NOMO-1 (cell line): ENCODE results near the gene MICALL2.

Experiments used
- DNase-seq, 2 experiments: peaks; one replicate each; lab custom pipeline; 2025; ENCODE audit not compliant: unreplicated experiment in 2 of 2; lab: John Stamatoyannopoulos, UW

Gene MICALL2

DNA sequence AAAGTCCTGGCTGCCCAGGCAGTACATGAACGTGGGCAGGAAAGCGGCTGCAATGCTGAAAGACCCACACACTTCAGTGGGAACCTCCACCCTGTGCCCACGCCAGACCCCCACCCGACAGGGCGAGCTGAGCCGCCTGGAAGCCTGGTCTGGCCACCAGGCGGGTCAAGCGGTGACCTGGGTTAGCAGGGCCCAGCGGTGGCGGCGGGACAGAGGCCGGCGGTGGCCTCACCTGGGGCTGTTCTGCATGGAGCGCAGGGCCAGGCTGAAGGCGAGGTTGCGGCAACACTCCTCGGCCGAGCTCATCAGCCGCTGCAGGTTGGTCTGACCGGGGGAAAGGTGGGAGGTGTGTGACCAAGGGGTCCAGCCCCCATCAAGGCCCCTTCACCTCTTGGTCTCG is 11.6 kb upstream of the MICALL2 start:
- no peak for DNase-seq

DNA sequence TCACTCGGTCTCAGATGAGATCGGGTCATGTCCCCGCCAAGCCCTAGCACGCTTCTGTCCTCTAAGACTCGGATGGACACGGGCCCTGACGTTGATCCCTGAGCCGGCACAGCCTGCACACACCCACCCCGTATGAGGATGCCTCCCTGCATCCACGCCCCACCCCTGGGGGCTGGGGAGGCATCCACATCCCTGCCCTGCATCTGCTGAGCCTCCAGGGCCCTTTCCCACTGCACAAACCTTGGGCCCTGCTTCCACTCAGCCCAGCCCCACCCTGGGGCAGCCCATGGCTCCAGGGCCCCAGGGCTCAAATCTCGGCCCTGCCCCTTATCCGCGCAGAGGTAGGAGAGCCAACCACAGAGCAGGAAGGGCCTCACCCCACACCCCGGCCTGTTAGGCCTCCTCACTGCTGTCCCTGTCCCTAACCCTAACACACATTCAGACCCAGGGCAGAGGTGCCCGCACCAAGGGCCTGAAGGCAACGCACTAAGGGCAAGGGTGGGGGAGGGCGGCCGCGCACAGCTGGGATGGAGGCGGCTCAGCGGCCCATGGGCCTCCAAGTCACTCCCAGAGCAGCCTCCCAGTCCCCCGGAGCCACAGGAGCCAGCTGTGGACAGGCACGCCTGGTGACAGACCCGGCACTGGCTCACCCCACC is 9.5 kb upstream of the MICALL2 start:
- DNase-seq, result no peak

DNA sequence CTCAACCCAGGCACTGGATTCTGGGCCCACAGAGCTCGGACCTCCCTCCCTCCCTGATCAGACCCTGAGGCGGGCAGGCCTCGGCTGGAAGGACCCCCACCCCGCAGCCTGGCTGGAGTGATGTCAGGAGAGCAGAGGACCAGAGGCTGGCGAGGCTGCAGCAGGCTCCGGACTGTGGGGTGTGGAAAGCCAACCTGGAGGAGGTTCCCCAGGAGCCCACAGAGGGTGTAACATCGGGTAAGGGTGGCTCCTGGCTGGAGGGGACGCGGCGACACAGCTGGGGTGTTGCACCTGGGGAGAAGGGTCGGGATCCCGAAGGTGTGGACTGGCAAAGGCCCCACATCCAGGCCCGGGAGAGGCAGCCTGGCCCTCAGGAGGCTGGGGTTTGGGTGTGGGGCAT is 8.9 kb upstream of the MICALL2 start:
- DNase-seq, result no peak

DNA sequence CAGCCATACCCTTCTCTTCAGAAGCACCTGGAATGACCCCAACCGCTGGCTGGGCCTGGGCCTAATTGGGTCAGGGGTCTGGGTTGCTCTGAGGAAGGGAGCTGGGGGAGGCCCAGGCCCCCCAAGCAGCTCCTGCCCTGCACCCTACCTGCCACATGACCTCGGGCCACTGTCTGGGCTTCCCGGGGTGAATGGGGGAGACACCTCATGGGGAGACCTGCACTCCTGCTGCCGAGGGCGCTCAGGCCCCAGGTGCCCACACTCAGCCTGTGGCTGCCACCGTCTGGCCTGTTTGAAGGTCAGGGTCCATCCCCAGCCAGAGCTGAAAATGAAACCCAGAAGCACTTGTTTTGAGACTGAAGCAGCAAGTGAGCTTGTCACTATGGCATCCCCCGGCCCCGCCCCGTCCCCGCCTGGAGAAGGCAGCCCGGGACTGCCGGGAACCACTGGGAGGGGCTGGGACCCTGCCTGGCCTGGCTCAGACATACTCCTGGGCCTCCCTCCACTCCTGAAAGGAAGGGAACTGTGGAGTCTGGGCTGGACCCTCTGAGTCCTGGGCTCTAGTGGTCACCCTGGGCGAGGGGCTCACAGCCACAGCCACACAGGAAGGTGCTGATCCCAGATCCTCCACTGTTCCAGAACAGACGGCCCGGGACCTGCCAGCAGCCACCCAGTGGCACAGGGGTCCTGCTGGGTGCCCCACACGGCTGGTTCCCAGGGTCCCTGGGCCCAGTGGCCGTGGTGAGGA is 7.4 kb upstream of the MICALL2 start:
- no peak for DNase-seq

DNA sequence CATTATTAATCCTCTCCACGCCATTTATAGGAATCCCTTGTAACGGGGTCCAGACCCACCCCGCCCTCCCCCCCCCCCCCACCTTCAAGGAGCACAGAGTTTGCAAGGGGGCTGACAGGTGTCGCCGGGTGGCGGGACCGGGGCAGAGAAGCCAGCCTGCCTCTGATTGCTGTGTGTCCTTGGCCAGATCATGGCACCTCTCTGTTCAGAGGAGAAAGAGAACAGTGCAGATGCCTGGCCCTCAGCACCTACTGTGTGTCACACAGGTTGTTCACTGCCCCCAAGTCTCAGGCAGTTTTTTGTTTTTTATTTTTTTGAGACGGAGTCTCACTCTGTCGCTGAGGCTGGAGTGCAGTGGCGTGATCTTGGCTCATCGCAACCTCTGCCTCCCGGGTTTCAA is 5.4 kb upstream of the MICALL2 start:
- DNase-seq, result no peak

DNA sequence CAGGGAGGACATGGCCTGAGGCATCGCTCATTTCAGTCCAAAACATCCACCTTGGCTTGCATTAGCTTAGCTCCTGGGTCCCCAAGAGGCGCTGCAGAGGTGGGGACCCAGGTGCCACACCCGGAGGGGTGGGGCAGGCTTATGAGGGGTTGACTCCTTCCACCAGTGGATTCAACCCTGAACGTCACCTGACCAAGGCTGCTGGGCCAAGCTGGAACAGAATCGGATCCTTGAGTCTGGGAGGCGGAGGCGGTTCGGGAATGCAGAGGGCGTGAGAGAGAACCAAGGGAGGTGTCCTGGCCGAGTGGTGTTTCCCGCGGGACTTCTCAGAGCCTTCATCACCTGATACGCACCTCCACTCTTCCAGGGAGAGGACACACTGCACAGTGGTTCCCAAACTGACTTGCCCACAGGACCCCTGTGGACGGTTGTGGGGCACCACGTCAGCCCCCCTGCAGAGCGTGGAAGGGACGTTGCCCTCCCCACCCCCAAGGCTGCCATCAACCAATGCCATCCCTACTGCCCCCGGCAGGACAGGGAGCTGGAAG is 4.5 kb upstream of the MICALL2 start:
- no peak for DNase-seq

DNA sequence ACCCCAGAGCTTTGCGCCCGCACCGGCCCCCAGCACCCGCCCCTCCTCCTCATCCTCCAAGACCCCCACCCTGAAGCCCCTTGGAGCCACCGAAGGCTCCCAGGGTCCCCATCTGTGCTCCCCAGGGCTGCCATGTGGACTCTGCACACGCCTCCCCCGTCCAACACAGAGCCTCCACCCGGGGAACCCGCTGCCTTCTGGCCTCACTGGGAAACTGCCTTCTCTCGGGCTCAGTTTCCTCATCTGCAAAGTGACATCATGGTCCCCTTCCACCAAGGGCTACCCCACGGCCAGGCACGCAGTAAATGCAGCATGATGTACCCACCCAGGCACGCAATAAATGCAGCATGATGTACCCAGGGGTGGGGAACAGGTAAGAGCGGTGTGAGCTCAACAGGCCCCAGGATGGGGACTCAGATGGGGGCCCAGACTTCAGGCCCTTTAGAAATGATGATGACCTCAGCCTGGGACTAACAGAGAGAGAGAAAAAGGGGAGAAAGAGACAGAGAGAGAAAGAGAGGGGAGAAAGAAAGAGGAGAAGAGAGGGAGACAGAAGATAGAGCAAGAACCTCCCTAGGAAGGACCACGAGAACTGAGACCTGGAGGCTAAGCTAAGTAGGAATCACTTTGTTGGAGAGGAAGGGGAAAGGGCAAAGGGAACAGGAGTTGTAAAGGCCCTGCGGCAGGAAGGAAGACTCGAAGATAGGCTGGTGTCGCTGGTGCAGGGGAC is 2.5 kb upstream of the MICALL2 start:
- no peak for DNase-seq

DNA sequence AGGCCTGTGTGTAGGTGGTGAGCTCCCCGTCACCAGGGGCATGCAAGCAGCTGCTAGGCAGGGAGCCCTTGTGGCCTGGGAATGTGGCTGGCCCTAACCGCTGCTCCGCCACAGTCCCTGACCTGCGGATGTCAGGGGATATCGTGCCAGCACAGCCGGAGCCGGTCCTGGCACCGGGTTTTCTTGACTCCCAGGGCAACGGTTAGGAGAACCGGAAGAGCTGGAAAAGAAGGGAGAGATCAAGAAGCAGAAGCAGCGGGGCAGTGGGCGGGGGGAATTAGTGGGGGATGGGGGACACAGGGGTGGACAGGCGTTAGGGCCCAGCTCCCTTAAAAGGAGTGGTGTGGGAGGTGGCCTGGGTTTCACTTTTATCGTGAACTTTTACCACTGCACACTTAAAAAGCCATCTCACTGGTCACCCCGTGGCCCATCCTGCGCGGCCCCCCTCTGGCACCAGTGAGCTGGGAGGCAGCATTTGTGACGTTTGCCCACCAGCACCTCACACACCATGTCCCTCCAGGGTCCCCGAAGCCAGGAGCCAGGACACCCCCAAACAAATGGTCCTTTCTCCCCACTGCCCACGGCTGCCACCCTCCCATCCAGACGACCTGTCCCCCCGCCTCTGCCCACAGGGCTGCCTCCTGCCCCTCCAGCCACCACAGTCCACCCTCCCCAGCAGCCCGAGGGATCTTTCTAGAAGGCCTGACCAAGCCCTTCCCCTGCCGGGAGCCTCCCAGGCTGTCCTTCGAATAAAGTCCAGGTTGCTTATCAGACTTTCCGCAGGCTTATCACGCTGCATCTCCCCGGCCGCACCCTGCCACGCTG is 1.8 kb upstream of the MICALL2 start:
- DNase-seq, result peak; percentile 33 to 42

DNA sequence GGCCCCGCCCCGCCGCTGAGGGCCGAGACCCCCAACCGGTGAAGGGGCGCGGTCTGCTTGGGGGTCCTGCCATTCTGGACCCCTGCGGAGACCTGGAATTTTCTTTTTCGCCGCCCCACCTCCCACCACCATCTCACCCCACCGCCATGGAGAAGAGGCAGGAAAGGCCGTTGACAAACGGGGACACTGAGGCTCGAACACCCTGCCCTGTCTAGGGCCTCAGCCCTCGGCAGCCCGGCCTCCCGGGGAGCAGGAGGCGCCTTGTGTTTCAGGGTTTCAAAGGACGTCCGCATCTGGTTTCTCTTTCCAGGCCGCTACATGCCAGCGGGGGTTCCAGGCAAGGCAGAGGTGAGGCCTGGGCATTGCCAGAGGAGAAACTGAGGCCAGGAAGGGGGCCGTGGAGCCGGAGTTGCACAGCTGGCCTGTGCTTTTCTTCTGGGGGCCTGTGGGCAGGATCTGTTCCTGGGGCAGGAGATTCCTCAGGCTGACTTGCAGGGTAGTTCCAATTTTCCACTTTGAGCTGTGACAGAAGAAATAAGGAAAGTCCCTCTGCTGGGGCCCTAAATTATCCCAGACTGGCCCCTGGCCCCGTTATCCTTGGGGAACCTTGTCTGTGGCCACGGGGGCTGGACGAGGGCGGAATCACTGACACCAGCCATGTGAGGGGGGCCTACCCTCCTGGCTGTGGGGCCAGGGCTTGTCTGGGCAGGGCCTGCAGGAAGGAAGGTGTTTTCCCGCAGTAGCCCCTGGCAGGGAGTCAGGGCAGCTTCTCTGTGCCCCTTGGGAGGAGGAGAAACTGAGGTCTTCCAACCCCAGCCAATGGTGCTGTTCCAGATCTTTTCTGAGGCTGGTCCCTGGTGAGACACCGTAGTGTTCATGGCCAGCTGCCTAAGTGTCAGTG is 900 bp upstream of the MICALL2 start:
- peak; percentile 21 to 28 for DNase-seq

DNA sequence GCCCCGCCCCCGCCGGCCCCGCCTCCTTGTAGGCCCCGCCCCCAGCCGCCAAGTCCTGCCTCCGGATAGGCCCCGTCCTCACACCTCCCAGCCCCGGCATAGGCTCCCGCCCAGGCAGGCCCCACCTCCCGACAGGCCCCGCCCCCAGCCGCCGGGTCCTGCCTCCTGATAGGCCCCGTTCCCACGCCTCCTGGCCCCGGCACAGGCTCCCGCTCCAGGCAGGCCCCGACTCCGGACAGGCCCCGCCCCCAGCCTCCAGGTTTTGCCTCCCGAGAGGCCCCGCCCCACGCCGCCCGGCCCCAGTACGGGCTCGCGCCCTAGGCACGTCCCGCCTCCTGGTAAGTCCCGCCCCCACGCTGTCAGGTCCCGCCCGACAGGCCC is 232 bp upstream of the MICALL2 start:
- DNase-seq, result peak; percentile 96 to 99

DNA sequence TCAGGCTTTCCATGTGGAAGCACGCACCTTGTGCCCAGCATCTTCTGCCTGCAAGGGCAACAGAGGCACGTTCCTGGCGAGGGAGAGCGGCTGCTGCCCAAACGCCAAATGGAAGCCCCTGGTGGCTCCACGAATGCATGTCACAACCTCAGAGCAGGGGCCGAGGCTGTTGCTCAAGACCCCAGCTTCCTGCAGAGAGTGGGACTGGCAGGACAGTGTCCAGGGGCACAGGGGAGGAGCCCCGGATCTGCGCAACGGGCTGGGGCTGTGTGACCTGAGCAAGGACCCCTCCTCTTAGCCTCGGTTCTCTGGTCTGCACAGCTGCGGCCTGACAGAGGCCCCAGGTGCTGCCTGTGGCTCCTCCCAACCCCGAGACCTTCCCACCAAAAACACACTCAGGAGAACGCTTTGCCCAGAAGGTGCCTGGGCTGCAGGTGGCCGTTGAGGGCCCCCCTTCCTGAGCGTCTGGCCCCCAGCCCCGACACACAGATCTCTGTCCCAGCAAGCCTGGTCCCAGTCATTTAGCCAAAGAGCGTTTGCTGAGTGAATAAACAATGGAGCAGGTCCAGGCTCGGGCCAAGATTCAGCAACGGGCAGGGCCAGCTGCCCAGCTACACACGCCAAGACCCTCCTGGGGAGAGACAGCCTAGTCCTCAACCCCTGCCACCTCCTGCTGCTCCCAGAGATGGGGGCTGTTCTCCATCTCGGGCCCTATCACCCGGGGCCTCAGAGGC is 1.2 kb downstream of the MICALL2 start:
- DNase-seq, result peak; percentile 31 to 36

DNA sequence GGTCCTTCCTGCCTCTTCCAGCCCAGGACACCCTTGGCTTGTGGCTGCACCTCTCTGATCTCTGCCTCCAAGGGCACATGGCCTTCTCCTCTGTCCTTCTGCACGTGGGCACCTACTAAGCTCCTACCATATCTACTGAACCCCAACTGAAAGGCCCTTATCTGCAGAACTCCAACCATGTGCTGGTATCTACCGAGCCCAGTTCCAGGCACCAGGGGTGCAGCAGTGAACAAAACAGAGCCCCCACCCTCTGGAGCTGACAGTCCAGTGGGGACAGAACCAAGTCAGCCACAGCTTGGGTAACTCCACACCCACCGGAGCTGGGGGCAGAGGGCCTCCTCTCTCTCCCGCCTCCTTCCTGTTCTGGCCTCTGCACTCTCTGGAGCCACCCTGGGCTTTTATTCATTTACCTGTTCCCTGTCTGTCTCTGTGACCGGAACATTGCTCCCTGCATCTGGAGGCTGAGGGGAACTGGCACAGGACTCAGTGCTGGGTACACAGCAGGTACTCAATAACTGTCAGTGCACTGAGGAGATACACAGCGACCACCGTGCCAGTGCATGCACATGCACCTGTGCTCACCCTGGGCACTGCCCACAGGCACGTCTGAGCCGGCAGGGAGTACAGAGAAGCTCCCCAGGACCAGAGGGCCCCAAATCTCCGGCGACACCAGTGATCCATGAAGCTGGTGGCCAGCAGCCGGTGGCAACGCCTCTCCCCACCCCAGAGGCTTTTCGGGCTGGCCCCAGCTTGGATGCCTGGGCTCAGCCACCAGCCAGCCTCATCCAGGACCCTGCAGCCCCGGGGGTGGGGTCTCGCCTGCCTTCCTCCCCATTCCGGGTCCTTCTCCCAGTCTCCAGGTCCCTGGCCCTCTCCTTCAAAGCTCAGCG is 2.0 kb downstream of the MICALL2 start:
- peak in 1 of 2 experiments; percentile 9 for DNase-seq

DNA sequence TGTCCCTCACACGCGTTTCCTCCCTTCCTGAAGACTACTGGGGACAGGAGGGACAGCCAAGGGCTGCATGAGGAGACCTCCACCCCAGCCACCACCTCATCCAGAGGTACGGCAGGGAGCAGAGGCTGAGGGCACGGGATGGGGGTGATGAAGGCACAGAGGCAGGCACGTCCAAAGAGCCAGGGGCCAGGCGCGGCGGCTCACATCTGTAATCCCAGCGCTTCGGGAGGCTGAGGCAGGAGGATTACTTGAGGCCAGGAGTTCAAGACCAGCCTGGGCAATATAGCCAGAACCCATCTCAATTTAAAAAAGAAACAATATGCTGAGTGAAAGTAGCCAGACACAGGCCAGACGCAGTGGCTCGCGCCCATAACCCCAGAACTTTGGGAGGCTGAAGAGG is 3.3 kb downstream of the MICALL2 start:
- no peak for DNase-seq

DNA sequence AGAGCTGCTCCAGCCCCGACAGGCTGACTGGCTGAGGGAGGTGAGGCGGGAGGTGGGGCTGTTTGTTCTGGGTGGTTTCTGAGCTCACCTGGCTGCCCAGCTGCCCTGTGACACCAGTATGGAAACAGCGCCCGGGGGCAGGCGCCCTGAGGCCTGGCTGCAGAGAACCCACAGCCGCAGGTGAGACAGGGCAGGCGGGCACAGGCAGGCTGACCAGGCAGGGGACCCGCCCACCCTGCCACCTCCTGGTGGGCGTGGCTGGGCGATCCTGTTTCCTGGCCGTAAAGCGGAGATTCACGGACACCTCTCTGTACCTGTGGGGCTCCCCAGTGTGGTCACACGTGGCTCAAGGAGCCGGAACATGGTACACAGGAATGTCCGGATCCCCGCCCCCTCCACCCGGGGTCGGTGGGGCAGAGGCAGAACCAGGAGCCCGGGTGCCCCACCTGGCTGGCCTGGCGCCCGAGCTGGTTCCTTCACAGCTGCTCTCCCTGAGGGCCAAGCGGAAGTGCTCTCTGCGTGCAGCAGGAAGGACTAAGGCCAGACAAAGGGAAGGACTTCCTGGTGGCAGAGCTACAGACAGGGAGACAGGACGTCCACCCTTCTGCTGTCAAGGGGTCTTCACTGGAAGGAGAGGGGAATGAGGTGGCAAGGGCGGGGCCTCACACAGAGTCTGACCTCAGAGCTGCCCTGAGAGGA is 3.9 kb downstream of the MICALL2 start:
- no peak for DNase-seq

DNA sequence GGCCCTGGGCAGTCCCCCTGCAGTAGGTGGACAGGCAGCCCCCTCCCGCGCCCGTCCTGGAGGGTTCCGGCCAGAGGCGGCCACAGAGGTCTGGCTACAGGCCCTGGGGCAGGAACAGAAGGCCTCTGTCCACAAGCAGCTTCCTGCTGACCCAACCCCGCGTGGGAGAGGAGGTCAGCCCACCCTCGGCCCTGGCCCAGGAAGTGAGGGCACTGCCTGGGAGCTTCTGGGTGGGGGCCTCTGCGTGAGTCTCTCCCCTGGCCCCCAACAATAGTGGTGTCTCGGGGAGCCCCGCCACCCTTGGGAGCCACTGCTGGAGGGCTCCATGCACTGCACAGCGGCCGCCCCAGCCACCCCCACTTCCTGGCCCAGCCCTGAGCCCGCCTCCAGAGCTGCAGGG is 4.7 kb downstream of the MICALL2 start:
- no peak for DNase-seq

DNA sequence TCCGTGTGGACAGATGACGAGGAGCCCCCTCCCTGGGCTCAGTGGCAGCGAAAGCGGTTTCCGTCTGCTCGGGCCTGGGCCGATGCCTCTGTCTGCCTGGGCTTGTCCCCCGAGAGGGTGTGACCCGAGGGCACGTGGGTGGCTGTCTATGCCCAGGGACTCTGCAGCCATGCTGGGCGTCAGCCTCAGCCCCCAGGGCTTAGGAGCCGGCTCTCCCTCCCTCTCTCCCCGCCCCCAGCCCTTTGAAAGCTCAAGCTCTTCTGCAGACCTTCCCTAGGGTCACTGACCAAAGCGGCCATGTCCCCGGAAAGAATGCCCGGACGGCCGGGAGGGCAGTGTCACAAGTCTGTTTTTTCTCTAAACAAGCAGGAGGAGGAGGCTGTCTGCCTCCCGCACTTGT is 7.1 kb downstream of the MICALL2 start:
- DNase-seq, result no peak

DNA sequence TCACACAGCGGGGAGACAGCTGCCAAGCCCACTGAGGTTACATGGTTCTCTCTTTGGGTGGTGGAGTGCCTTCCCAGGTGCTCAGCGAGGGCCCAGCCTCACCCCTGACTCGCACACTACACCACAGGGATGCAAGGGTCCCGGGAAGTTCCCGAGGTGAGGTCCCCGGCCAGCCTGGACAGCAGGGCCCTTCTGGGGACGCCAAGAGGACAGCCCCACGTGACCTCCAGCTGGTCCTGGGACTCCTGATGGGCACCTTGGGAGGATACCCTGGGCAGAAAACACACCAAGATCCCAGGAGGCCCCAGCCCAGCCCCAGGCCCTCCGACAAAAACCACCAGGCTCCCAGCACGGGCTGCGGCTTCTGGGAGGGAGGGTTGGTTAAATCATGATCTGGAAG is 8.3 kb downstream of the MICALL2 start:
- DNase-seq, result no peak

DNA sequence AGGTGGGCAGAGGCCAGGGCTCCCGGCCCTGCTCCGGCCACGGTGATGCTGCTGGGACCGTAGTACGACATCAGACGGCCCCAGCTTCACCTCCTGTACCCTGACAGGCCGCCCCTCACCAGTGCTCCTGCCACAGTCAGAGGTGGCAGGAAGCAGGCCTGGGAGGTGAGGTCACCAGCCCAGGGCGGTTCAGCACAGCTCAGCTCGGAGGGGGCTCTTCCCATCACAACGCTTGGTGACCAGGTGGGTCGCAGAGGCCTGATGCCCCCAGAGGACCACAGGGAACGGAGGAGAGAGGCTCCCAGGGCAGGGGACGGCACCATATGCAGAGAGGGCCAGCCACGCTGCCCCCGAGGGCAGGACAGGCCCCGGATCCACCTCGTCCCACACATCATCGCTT is 8.8 kb downstream of the MICALL2 start:
- no peak for DNase-seq
